ENCODE measurements around the gene CFAP46.
"Not testable (repeated sequence)": the region's sequence is repeated elsewhere in the genome, so short reads cannot be mapped to it uniquely, and the experiment has no call there.

The CFAP46 gene

DNA sequence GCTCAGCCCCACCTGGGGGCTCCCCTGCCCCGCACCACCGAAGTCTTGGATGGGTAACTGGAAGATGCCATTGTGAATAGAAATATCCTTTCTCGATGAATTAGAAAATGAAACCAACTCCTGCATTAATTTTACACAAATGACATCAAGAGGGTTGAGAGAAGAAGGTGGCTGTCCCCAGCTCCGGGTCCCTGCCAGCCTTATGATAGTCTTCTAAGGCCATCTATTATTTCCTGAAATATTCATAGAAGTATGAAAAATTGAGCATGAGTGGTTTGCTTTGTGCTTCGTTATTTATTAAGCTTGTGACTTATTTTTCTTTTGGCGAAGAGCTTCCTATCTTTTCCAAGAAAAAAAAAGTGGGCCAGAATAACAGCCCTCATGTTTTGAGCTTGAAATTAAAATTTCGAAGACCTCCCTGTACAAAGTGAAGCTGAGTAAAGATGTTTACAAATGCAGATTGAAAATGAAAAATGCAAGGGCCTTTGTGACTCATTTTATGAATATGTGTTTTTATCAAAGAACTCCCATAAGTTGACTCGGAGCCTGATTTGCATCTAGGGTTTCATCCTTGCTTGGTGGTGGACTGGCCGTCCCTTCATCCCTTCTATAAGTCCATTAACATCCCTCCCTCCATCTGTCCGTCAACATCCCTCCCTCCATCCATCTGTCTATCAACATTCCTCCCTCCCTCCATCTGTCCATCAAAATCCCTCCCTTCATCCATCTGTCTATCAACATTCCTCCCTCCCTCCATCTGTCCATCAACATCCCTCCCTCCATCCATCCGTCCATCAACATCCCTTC is 20.5 kb upstream of the CFAP46 start:
- no peak for DNase-seq (ENCODE audit: low read depth)

DNA sequence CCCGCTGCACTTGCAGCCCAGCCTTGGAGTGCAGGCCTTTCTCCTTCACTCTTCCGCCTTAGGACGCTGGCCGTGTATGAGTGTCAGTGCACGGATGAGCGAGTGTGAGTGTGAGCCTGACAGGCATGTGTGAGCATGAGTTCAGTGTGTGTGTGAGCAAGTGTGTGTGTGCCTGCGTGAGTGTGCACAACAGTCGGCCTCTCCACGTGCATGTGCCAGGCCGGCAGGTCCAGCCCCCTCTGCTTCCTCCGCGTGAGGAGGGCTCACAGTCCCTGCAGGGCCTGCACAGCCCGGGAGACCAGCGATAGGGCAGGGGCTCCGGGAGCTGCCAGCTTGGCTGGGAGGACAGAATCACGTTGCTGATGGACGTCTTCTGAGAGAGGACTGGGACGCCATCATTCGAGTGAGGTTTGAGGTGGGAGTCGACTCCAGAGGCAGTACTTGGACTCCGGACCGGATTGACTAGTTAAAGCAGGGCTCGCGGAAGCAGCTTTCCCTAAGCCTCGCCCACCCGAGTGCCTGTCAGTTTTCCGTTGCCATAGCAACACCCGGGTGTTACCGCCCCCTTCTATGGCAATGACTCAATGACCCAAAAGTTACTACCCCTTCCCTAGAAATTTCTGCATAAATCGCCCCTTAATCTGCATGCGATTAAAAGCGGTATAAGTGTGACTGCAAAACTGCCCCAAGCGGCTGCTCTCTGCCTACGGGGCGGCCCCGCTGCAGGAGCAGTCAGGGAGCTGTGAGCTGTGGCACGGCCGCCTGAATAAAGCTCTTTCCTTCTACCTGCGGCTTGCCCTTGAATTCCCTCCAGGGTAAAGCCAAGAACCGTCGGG is 19.6 kb upstream of the CFAP46 start:
- DNase-seq (ENCODE audit: low read depth): peak; percentile 46

DNA sequence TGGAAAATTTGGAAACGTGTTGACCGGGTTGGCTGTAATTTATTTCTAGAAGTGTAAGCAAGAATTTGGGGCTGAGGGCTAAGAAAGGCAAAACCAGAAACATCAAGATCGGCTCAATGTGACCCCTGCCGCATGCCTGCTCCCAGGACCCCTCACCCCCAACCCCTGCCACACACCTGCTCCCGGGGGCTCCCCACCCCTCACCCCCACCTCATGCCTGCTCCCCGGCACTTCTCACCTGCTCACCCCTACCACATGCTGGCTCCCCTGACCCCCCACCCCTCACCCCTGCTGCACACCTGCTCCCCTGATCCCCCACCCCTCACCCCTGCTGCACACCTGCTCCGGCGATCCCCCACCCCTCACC is 19.0 kb upstream of the CFAP46 start:
- no peak for DNase-seq (ENCODE audit: low read depth)

DNA sequence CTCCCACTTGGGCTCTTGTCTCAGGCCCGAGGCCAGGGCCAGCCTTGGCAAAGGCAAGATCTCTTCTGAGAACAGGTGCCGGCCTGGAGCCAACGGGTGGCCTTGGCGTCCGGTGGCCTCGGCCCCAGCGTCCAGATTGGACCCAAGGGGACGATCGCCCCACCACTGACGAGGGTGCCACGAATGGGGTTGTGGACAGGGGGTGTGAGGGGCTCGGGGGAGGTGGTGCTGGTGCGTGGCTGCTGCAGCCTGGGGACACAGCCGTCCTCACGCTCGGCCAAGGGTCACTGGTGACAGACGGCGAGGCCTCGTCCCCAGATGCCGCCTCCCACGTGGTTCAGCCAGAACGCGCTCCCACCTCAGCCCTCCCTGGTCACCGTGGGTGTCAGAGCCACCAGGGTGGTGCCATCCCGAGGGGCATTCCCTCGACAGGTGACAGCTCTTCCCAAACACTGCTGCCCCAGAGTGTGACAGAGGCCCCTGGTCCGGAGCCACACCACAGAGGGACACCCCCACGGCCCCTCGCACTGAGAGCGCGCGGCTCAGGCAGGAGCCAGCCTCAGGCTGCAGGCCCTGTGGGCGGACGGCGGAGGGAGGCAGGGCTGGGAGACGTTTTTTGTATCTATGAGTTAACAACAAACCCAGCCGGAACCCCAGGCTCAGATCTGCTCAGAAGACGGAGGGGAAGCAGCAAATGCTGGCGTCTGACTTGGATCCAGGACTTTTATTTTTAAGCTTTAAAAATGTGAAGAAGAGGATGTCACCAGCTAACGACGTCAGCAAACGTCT is 18.5 kb upstream of the CFAP46 start:
- DNase-seq (ENCODE audit: low read depth): no peak

DNA sequence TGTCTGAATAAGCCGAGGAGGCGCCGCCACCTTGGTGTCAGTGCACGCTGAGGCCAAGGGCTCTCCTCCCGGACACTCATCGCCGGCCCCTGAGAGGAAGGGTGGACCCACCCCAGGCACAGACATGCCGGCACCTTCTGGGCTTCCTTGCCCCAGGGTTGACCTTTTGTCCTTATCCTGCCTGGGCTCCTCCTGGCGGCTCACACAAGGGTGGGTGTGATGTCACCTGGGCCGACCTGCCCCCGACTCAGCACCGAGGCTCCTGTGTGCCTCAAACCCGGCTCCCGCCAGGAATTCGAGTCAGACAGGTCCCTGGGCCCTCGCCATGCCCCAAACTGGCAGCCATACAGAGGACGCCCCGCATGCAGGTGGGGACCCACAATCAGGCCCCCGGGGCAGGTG is 17.7 kb upstream of the CFAP46 start:
- no peak for DNase-seq (ENCODE audit: low read depth)

DNA sequence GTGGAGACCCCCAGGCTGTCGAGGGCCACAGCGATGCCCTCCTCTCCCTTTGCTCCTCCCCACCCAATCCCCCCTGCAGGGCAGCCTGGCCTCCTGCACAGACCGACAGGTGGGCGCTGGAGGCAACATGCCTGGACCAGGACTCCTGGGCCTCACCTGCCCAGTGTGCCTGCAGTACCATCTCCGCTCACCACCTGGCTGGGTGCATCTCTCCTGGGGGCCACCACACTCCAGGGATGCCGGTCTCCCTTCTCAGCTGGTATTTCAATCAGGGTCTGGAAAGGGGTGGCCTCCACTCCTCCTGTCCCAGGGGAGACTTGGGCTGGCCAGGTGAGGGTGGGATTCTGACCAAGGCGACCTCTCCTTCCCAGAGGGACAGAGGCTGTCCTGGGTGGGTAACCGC is 17.2 kb upstream of the CFAP46 start:
- no peak for DNase-seq (ENCODE audit: low read depth)

DNA sequence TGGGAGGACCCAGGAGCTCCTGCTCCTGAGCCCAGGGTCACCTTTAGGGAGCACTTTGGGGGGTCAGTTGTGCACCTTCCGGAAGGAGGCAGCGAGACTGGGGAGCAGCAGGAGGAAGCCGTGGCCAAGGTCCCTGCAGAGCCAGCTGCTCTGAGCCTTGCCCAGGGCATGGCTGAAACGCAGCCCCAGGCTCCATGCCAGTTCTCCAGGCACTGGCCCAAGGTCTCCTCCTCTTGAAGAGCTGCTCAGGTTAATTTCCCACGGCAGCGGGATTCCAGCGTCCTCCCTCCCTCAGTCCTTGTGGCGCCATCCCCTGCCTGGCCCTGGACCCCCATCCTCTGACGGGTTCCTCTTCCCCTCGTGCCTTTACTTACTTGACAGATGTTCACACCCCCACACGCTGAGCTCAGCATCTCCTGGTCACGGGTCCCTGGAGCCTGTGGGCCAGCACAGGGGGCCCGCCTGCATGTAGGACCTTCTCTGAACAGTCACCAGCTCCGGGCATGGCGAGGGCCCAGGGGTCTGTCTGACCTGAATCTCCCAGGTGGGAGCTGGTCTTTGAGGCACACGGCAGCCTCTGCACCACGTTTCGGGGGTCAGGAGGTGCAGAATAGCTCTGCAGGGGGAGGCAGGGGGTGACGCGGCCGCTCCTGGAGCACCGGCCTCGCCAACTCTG is 16.7 kb upstream of the CFAP46 start:
- DNase-seq (ENCODE audit: low read depth): no peak

DNA sequence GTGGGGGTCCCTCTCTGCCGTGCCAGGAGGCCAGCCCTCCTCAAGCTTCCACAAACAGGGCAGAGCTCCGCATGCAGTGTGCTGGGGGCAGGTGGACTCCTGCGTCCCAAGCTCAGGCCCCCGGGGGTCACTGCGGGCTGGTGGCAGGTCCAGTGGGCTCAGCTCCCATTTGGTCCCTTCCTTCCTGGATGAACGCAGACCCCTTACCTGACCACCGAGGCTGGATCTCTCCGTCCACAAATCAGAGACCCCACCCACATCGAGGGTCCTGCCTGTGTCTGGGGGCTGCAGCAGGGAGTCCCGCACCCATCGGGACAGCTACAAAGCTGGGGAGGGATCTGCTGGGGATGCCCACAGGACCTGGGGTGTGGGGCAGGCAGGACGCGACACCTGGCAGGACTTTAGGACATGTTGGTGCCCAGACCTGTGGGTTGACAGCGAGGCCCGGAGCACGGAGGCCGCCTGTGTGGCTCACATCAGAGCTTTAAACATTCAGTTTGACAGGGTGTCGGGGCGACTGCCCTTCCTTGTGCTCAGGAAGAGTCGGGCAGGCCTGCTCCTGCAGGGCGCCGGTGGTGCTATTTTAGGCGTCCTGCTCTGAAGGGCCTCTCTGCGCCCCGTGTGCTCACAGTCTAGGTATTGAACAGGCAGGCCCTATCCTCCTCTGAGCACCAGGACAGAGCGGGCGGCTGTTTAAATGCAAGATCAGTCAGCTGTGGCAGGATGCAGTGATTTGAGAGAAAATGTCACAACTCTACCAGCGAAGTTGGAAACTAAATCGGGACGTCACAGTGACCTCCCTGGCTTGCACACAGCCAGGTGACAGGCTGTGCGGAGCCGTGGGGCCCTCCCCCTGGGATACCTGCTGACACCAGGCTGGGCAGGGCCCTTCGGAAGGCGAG is 15.9 kb upstream of the CFAP46 start:
- no peak for DNase-seq (ENCODE audit: low read depth)

DNA sequence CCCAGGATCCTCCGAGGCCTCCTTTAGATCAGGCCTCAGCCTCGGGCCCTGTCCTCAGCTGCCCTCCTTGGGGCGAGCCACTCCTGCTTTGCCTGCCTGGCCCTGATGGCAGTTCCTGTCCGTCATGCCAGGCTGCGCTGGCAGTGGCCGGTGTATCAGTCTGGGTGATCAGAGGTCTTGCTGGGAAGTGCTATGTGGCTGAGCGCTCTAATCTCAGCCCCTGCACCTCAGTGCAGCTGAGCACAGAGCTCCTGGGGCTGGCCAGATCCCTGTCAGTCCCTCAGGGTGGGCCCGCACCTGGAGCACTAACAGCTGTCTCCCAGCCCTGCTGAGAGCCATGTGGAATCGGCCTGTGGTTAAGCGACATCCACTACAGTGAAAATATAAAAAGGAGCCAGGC is 14.8 kb upstream of the CFAP46 start:
- no peak for DNase-seq (ENCODE audit: low read depth)

DNA sequence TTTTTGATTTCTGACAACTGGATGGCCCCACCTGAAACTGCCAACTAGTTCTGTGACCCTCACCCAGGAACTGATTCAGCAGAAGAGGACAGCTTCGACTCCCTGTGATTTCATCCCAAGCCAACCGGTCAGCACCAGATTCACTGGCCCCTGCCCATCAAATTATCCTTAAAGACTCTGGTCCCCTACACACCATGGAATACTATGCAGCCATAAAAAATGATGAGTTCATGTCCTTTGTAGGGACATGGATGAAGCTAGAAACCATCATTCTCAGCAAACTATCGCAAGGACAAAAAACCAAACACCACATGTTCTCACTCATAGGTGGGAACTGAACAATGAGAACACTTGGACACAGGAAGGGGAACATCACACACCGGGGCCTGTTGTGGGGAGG is 13.9 kb upstream of the CFAP46 start:
- DNase-seq (ENCODE audit: low read depth): not testable (repeated sequence)

DNA sequence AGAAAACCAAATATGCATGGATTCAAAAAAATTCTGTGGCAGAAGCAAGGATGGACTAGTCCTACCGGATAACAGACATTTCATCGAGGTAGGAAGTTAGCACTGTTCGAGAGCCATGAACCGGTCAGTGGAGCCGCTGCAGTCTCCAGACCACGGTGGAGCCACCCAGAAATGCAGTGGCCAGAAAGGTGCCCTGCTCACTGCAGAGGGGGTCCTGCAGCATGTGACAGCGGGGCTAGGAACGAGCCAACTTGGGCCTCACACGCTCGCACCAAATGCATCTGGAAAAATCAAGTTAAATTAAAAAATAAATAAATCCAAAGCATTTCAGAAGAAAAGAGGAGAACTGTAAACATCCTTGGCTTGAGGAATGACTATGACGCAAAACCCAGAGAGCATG is 13.1 kb upstream of the CFAP46 start:
- no peak for DNase-seq (ENCODE audit: low read depth)

DNA sequence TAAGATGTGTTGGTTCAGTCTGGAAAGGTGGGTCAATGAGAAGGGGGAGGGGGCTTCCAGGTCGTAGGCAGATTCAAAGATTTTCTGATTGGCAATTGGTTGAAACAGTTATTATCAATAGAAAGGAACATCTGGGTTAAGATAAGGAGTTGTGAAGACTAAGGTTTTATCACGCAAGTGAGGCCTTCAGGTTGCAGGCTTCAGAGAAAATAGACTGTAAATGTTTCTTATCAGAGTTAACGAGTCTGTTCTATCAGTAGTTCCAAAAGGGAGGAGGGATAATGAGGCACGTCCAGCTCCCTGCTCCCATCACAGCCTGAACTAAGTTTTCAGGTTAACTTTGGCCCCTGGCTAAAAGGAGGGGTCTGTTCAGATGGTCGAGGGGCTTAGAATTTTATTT is 11.1 kb upstream of the CFAP46 start:
- DNase-seq (ENCODE audit: low read depth): no peak

DNA sequence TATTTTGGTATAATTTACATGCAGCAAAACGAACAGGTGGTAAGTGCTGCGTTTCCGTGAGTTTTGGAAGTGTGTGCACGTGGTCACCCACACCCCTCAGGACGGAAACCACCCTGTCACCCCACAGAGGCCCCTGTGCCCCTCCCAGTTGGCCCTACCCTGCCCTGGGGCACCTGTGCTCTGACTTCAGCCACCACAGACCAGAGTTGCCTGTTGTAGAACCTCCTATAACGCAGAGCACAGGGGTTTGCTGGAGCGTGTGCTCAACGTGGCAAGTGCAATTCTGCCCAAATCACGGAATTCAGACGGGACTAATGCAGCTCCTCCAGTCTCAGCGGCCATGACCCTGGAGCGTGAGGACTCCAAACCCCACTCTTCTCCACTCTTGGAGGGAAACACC is 9.6 kb upstream of the CFAP46 start:
- DNase-seq (ENCODE audit: low read depth): no peak

DNA sequence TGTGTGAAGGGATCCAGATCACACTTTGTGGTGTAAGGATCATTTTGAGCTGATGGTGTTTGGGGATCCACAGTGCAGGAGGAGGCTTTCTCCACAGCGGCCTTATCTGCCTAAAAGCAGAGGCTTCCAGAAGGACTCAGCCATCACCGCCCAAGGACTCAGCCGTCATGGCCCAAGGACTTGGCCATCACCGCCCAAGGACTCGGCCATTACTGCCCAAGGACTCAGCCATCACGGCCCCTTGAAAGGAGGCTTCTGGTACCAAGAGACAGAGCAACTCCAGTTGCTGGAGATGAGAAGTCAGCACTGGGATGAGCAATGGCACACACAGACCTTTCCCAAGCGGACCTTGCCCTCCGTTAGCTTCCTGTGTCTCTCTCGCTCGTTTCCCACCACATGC is 6.0 kb upstream of the CFAP46 start:
- DNase-seq (ENCODE audit: low read depth): no peak

DNA sequence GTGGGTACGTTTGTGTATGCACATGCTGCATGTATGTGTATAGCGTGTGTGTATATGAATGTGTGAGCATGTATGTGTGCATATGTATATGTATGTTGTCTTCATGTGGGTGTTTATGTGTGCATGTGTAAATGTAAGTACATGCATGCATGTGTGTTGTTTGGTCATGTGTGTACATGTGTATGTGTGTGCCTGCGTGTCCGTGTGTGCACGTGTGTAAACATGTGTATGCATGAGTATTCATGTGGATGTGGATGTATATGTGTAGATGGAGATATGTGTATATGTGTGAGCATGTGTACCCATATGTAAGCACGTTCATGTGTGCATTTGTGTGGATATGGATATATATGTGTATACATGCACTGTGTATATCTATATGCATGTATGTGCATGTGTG is 5.5 kb upstream of the CFAP46 start:
- no peak for DNase-seq (ENCODE audit: low read depth)

DNA sequence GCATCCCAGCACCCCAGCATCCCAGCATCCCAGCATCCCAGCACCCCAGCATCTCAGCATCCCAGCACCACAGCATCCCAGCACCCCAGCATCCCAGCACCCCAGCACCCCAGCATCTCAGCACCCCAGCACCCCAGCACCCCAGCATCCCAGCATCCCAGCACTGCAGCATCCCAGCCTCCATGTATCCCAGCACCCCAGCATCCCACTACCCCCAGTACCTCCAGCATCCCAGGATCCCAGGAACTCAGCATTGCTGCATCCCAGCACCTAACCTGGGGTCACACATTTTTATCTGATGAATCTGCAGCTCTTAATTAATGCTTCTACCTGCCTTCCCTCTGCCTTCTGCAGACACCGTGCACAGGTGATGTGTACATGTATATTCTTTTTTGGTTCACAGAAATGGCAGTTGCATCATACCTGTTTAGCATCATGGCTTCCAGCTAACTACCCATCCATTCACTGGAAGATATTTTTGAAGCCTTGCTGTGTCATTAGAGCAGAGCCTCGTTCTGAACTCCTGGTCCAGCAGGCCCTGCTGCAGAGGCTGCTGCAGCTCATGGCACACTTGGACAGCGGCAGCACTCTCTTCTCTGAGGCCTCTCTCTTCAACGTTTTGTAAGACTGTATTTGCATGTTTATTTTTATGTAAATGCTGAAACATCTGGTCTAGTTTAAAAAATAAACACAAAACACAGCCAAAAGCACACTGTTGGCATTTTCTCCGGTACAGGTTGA is 4.6 kb upstream of the CFAP46 start:
- no peak for DNase-seq (ENCODE audit: low read depth)

DNA sequence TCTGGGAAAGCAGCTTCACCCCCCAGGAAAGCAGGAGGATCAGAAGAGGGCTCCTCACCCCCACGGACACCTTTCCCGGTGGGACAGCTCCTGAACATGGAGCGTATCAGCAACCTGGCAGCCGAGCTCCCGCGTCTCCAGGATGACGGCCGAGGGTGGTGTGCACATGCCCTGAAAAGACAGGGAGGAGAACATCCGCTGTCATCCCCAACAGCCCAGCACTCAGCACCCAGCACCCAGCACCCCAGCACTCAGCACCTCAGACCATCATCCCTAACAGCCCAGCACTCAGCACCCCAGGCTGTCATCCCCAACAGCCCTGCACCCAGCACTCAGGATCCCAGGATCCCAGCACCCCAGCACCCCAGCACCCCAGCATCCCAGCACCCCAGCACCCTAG is 3.9 kb upstream of the CFAP46 start:
- no peak for DNase-seq (ENCODE audit: low read depth)

DNA sequence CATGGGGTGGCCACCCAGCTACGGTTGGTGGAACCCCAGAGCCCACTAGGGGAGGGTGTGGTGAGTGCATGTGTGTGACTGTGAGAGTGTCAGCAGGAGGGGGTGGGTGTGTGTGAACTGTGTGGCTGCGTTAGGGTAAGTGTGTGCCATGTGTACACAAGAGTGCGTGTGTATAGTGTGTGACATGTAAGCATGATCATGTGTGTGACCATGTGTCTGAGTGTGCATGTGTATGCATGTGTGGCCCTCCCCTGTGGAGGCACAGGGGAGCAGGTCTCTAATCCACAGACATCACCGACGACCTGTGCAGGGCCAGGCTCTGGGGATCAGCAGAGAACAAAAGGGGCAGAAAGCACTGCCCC is 3.5 kb upstream of the CFAP46 start:
- DNase-seq (ENCODE audit: low read depth): no peak

DNA sequence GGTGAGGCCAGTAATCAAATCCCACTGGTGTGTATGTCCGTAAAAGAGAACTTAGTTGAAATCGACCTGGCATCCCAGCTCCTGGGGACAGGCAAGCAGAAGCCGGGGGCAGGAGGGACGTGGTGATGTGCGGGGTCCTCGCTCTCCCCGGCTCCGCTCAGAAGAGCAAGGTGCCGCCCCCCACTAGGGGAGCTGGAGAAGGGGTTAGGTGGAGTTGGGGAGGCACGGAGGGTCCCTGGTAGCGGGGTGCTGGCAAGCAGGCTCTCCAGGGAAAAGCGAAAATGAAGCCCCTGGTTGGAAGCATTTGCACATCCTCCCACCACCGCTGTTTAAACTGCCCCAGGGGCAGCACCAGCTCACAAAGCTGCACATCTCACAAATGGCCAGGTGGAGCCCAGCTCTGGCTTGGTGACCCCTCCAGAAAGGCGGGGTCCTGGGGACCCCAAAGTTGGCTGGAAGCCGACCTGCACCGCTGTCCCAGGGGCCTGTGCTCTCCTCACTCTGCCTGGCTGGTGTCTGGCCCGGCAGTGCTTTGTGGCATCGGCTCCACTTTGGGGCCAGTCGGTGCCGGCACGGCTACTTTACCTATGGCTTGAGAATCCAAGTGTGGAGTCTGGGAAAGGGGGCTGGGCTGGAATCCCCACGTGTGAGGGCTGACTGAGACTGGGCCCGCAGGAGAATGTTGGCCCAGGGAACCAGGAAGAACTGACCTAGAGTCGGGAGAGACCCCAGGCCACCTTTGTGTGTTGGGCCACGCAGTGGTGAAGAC is 2.9 kb upstream of the CFAP46 start:
- no peak for DNase-seq (ENCODE audit: low read depth)

DNA sequence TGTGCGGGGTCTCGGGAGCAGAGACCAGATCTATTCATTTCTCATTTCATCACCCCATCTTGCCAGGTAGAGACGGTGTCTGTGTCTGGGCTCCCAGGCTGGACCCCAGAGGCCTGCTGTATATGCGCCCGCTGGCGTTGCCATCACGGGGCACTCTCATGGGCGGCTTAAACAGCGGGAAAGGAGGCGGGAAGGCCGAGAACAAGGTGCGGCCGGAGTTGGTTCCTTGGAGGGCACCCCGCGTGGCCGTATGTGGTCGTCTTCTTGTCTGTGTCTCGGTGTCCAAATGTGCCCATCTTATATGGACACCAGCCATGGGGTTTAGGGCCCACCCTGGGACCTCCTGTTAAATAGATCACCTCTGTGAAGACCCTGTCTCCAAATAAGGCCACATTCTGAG is 2.1 kb upstream of the CFAP46 start:
- no peak for DNase-seq (ENCODE audit: low read depth)
